Measurements from ENCODE around the gene TMEM40.

DNA sequence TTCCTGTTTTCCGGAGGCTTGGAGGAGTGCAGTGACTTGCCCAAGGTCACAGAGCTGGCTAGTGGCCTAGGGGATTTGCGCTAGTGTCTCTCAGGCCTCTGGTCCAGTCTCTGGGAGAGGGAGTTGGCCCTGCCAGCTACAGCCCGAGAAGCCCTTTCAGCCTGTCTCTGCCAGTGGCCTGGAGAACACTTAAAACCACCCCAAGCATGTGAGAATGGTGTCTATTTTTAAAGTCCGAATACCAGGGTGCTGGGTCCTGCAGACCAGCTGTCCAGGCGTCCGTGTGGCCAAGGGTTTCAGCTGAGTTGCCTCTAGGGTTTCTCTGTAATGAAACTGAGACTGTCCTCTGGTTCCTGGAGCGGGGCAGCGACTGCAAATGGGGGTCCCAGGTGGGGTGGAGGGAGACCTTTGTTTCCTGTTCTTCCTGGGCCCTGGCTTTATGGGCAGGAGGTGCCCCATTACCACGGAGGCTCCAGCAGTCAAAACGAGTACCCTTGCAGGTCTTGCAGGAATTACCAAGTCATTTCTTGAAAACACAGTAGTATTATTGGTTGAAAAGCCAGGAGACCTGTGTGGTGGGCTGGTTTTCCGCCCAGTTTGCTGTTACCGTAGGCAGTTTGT lies 39.6 kb upstream of the TMEM40 start:
- TF ChIP-seq, protein P1, sequence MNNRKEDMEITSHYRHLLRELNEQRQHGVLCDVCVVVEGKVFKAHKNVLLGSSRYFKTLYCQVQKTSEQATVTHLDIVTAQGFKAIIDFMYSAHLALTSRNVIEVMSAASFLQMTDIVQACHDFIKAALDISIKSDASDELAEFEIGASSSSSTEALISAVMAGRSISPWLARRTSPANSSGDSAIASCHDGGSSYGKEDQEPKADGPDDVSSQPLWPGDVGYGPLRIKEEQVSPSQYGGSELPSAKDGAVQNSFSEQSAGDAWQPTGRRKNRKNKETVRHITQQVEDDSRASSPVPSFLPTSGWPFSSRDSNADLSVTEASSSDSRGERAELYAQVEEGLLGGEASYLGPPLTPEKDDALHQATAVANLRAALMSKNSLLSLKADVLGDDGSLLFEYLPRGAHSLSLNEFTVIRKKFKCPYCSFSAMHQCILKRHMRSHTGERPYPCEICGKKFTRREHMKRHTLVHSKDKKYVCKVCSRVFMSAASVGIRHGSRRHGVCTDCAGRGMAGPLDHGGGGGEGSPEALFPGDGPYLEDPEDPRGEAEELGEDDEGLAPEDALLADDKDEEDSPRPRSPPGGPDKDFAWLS (CRISPR knock-in tag; IDR thresholded peaks at IDR 0.05; ENCODE audit: borderline replicate concordance), result no peak
- TF ChIP-seq POLR2A (IDR thresholded peaks at IDR 0.05; ENCODE audit: insufficient read depth in 1 of 2, low read depth in 2 of 2, low read length in 2 of 2), result no peak
- TF ChIP-seq, protein P2, sequence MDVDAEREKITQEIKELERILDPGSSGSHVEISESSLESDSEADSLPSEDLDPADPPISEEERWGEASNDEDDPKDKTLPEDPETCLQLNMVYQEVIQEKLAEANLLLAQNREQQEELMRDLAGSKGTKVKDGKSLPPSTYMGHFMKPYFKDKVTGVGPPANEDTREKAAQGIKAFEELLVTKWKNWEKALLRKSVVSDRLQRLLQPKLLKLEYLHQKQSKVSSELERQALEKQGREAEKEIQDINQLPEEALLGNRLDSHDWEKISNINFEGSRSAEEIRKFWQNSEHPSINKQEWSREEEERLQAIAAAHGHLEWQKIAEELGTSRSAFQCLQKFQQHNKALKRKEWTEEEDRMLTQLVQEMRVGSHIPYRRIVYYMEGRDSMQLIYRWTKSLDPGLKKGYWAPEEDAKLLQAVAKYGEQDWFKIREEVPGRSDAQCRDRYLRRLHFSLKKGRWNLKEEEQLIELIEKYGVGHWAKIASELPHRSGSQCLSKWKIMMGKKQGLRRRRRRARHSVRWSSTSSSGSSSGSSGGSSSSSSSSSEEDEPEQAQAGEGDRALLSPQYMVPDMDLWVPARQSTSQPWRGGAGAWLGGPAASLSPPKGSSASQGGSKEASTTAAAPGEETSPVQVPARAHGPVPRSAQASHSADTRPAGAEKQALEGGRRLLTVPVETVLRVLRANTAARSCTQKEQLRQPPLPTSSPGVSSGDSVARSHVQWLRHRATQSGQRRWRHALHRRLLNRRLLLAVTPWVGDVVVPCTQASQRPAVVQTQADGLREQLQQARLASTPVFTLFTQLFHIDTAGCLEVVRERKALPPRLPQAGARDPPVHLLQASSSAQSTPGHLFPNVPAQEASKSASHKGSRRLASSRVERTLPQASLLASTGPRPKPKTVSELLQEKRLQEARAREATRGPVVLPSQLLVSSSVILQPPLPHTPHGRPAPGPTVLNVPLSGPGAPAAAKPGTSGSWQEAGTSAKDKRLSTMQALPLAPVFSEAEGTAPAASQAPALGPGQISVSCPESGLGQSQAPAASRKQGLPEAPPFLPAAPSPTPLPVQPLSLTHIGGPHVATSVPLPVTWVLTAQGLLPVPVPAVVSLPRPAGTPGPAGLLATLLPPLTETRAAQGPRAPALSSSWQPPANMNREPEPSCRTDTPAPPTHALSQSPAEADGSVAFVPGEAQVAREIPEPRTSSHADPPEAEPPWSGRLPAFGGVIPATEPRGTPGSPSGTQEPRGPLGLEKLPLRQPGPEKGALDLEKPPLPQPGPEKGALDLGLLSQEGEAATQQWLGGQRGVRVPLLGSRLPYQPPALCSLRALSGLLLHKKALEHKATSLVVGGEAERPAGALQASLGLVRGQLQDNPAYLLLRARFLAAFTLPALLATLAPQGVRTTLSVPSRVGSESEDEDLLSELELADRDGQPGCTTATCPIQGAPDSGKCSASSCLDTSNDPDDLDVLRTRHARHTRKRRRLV (CRISPR knock-in tag; IDR thresholded peaks at IDR 0.05), result no peak
- TF ChIP-seq ZNF780A (CRISPR knock-in tag; IDR thresholded peaks at IDR 0.05), result no peak
- TF ChIP-seq, protein P3, sequence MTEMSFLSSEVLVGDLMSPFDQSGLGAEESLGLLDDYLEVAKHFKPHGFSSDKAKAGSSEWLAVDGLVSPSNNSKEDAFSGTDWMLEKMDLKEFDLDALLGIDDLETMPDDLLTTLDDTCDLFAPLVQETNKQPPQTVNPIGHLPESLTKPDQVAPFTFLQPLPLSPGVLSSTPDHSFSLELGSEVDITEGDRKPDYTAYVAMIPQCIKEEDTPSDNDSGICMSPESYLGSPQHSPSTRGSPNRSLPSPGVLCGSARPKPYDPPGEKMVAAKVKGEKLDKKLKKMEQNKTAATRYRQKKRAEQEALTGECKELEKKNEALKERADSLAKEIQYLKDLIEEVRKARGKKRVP (CRISPR knock-in tag; IDR thresholded peaks at IDR 0.05), result no peak
- no peak for TF ChIP-seq DR1 (CRISPR knock-in tag; IDR thresholded peaks at IDR 0.05)
- TF ChIP-seq PAX8 (CRISPR knock-in tag; IDR thresholded peaks at IDR 0.05; ENCODE audit: borderline replicate concordance), result no peak
- no peak for TF ChIP-seq XRCC5 (optimal IDR thresholded peaks at IDR 0.05; ENCODE audit: low read length)
- TF ChIP-seq TCF7 (IDR thresholded peaks at IDR 0.05; ENCODE audit: low read depth), result no peak
- TF ChIP-seq SIX1 (CRISPR knock-in tag; IDR thresholded peaks at IDR 0.05; ENCODE audit: borderline replicate concordance), result no peak
- TF ChIP-seq, protein P4, sequence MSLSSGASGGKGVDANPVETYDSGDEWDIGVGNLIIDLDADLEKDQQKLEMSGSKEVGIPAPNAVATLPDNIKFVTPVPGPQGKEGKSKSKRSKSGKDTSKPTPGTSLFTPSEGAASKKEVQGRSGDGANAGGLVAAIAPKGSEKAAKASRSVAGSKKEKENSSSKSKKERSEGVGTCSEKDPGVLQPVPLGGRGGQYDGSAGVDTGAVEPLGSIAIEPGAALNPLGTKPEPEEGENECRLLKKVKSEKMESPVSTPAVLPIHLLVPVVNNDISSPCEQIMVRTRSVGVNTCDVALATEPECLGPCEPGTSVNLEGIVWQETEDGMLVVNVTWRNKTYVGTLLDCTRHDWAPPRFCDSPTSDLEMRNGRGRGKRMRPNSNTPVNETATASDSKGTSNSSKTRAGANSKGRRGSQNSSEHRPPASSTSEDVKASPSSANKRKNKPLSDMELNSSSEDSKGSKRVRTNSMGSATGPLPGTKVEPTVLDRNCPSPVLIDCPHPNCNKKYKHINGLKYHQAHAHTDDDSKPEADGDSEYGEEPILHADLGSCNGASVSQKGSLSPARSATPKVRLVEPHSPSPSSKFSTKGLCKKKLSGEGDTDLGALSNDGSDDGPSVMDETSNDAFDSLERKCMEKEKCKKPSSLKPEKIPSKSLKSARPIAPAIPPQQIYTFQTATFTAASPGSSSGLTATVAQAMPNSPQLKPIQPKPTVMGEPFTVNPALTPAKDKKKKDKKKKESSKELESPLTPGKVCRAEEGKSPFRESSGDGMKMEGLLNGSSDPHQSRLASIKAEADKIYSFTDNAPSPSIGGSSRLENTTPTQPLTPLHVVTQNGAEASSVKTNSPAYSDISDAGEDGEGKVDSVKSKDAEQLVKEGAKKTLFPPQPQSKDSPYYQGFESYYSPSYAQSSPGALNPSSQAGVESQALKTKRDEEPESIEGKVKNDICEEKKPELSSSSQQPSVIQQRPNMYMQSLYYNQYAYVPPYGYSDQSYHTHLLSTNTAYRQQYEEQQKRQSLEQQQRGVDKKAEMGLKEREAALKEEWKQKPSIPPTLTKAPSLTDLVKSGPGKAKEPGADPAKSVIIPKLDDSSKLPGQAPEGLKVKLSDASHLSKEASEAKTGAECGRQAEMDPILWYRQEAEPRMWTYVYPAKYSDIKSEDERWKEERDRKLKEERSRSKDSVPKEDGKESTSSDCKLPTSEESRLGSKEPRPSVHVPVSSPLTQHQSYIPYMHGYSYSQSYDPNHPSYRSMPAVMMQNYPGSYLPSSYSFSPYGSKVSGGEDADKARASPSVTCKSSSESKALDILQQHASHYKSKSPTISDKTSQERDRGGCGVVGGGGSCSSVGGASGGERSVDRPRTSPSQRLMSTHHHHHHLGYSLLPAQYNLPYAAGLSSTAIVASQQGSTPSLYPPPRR (CRISPR knock-in tag; IDR thresholded peaks at IDR 0.05; ENCODE audit: borderline replicate concordance), result no peak
- TF ChIP-seq CHD2 (IDR thresholded peaks at IDR 0.05; ENCODE audit: low read depth, low read length), result no peak
- TF ChIP-seq SP2 (CRISPR knock-in tag; IDR thresholded peaks at IDR 0.05), result no peak
- TF ChIP-seq, protein P5, sequence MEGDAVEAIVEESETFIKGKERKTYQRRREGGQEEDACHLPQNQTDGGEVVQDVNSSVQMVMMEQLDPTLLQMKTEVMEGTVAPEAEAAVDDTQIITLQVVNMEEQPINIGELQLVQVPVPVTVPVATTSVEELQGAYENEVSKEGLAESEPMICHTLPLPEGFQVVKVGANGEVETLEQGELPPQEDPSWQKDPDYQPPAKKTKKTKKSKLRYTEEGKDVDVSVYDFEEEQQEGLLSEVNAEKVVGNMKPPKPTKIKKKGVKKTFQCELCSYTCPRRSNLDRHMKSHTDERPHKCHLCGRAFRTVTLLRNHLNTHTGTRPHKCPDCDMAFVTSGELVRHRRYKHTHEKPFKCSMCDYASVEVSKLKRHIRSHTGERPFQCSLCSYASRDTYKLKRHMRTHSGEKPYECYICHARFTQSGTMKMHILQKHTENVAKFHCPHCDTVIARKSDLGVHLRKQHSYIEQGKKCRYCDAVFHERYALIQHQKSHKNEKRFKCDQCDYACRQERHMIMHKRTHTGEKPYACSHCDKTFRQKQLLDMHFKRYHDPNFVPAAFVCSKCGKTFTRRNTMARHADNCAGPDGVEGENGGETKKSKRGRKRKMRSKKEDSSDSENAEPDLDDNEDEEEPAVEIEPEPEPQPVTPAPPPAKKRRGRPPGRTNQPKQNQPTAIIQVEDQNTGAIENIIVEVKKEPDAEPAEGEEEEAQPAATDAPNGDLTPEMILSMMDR (CRISPR knock-in tag; IDR thresholded peaks at IDR 0.05), result no peak
